BLaER1 (cell line): ENCODE data around the gene CCL11.

ENCODE experiments used
- H3K27ac ChIP-seq: shearing (Covaris generic); formaldehyde crosslinking; 2 replicates; pipeline ENCODE4 v1.8.1; 2022
- H3K27me3 ChIP-seq: shearing (Covaris generic); formaldehyde crosslinking; 2 replicates; pipeline ENCODE4 v1.8.1; 2022
- H3K36me3 ChIP-seq: shearing (Covaris generic); formaldehyde crosslinking; 2 replicates; pipeline ENCODE4 v1.8.1; 2022
- H3K4me1 ChIP-seq: shearing (Covaris generic); formaldehyde crosslinking; 2 replicates; pipeline ENCODE4 v1.8.1; 2022
- H3K4me2 ChIP-seq: shearing (Covaris generic); formaldehyde crosslinking; 2 replicates; pipeline ENCODE4 v1.8.1; 2022
- H3K4me3 ChIP-seq: shearing (Covaris generic); formaldehyde crosslinking; 2 replicates; pipeline ENCODE4 v1.8.1; 2022
- H3K9ac ChIP-seq: shearing (Covaris generic); formaldehyde crosslinking; 2 replicates; pipeline ENCODE4 v1.8.1; 2022
- H3K9me3 ChIP-seq: shearing (Covaris generic); formaldehyde crosslinking; 2 replicates; pipeline ENCODE4 v1.8.1; 2022
- H4K20me1 ChIP-seq: shearing (Covaris generic); formaldehyde crosslinking; 2 replicates; pipeline ENCODE4 v1.8.1; 2022
- Cebpa-rat ChIP-seq: shearing (Covaris generic); IDR thresholded peaks from 2 replicates; pipeline ENCODE4 v1.8.1; 2022

Gene CCL11

GRCh38 chr17:34285286-34285792 lies at the start of gene CCL11:
CCL11 (plus strand) TSS chr17:34285742; CDS start chr17:34285809, 67 bp downstream.
- Histone ChIP-seq H3K27me3 (no peaks in the 10 kb centered on the region), H3K9me3 (no peaks in the 10 kb centered on the region), H3K9ac (no peak within 1 kb of the TSS), H3K27ac (no peak within 1 kb of the TSS), H3K36me3 (no peaks in the 10 kb centered on the region), H3K4me2 (no peak within 1 kb of the TSS), H3K4me1 (no peaks in the 10 kb centered on the region), H3K4me3 (no peak within 1 kb of the TSS), H4K20me1 (no peaks in the 10 kb centered on the region)
- TF ChIP-seq Cebpa-rat, result no peak

- H3K4me3 ChIP-seq, result no peak overlapping the region
- TF ChIP-seq Cebpa-rat, result no peak
- no peaks in the 10 kb centered on the region for H4K20me1 ChIP-seq
- no peaks in the 10 kb centered on the region for H3K27me3 ChIP-seq
- peak overlapping the region; percentile 68 for H3K27ac ChIP-seq
- H3K4me1 ChIP-seq, result peaks cover 47% of the 10 kb centered on the region
- peak overlapping the region; percentile 75 for H3K4me2 ChIP-seq
- H3K9me3 ChIP-seq, result no peaks in the 10 kb centered on the region
- peak overlapping the region; percentile 6; the same call in 1 of the 2 replicates for H3K9ac ChIP-seq
- no peaks in the 10 kb centered on the region for H3K36me3 ChIP-seq
Observed at GRCh38 chr17:34236281-34236892, 49.2 kb upstream of the CCL11 start.

- Histone ChIP-seq H3K9me3 (no peaks in the 10 kb centered on the region), H3K27me3 (no peaks in the 10 kb centered on the region), H3K4me2 (0 out of 2 replicates have a peak overlapping the region, but pooled peaks have one; percentile 75), H3K4me3 (no peak overlapping the region), H3K9ac (no peak overlapping the region), H3K36me3 (no peaks in the 10 kb centered on the region), H3K27ac (no peak overlapping the region), H4K20me1 (no peaks in the 10 kb centered on the region), H3K4me1 (peaks cover 58% of the 10 kb centered on the region)
- no peak for TF ChIP-seq Cebpa-rat
Observed at GRCh38 chr17:34237458-34237857, 48.1 kb upstream of the CCL11 start.

- no peak for TF ChIP-seq Cebpa-rat
- H3K36me3 ChIP-seq, result no peaks in the 10 kb centered on the region
- peaks cover 61% of the 10 kb centered on the region for H3K4me1 ChIP-seq
- H3K27me3 ChIP-seq, result no peaks in the 10 kb centered on the region
- no peaks in the 10 kb centered on the region for H3K9me3 ChIP-seq
- H3K4me3 ChIP-seq, result no peak overlapping the region
- H3K27ac ChIP-seq, result peak overlapping the region; percentile 36
- H4K20me1 ChIP-seq, result no peaks in the 10 kb centered on the region
- no peak overlapping the region for H3K9ac ChIP-seq
- peak overlapping the region; percentile 72 for H3K4me2 ChIP-seq
Observed at GRCh38 chr17:34241062-34241461, 44.5 kb upstream of the CCL11 start.

- H3K4me2 ChIP-seq, result peak overlapping the region; percentile 72
- H3K36me3 ChIP-seq, result no peaks in the 10 kb centered on the region
- TF ChIP-seq Cebpa-rat, result no peak
Observed at GRCh38 chr17:34242587-34243363, 42.8 kb upstream of the CCL11 start.

GRCh38 chr17:34243364-34244320 lies 41.9 kb upstream of the CCL11 start:
- H3K4me2 ChIP-seq, result peak overlapping the region; percentile 72

More at GRCh38 chr17:34242587-34243363, 42.8 kb upstream of the CCL11 start:
- no peak overlapping the region for H3K9ac ChIP-seq
- H3K27me3 ChIP-seq, result no peaks in the 10 kb centered on the region
- no peaks in the 10 kb centered on the region for H4K20me1 ChIP-seq
- H3K4me1 ChIP-seq, result peaks cover 45% of the 10 kb centered on the region
- no peaks in the 10 kb centered on the region for H3K9me3 ChIP-seq
- peak overlapping the region; percentile 60 for H3K27ac ChIP-seq
- H3K4me3 ChIP-seq, result no peak overlapping the region

GRCh38 chr17:34245351-34245905 lies 40.1 kb upstream of the CCL11 start:
- Histone ChIP-seq H3K4me1 (peaks cover 37% of the 10 kb centered on the region), H3K36me3 (no peaks in the 10 kb centered on the region), H3K9ac (no peak overlapping the region), H3K9me3 (no peaks in the 10 kb centered on the region), H3K4me3 (no peak overlapping the region), H3K27ac (no peak overlapping the region), H4K20me1 (no peaks in the 10 kb centered on the region), H3K27me3 (no peaks in the 10 kb centered on the region), H3K4me2 (no peak overlapping the region)
- TF ChIP-seq Cebpa-rat, result no peak

More at GRCh38 chr17:34243364-34244320, 41.9 kb upstream of the CCL11 start:
- Histone ChIP-seq H3K9ac (no peak overlapping the region), H3K27me3 (no peaks in the 10 kb centered on the region), H4K20me1 (no peaks in the 10 kb centered on the region), H3K36me3 (no peaks in the 10 kb centered on the region), H3K4me3 (no peak overlapping the region), H3K27ac (peak overlapping the region; percentile 60), H3K4me1 (peaks cover 45% of the 10 kb centered on the region), H3K9me3 (no peaks in the 10 kb centered on the region)
- no peak for TF ChIP-seq Cebpa-rat

- TF ChIP-seq Cebpa-rat, result no peak
- Histone ChIP-seq H3K27ac (no peak overlapping the region), H3K9me3 (no peaks in the 10 kb centered on the region), H3K4me3 (no peak overlapping the region), H3K4me2 (no peak overlapping the region; the same call in 1 of the 2 replicates), H3K9ac (no peak overlapping the region), H3K36me3 (no peaks in the 10 kb centered on the region), H4K20me1 (no peaks in the 10 kb centered on the region), H3K27me3 (no peaks in the 10 kb centered on the region), H3K4me1 (peaks cover 29% of the 10 kb centered on the region)
Observed at GRCh38 chr17:34246446-34246845, 39.1 kb upstream of the CCL11 start.

GRCh38 chr17:34246881-34247280 lies 38.7 kb upstream of the CCL11 start:
- Histone ChIP-seq H3K9ac (no peak overlapping the region), H3K27me3 (no peaks in the 10 kb centered on the region), H3K9me3 (no peaks in the 10 kb centered on the region), H3K27ac (no peak overlapping the region), H3K4me2 (no peak overlapping the region; the same call in 1 of the 2 replicates), H4K20me1 (no peaks in the 10 kb centered on the region), H3K4me1 (peaks cover 29% of the 10 kb centered on the region), H3K4me3 (no peak overlapping the region), H3K36me3 (no peaks in the 10 kb centered on the region)
- TF ChIP-seq Cebpa-rat, result no peak
